Activated CD4-positive, alpha-beta T cell treated with anti-CD3 and anti-CD28 coated beads for 36 hours (primary cell): ENCODE results near the gene ULK1. TPM values are rescaled to one million over a fixed set of nuclear protein-coding genes. Genes with fewer than 3 reads are reported as not detected.
A peak's percentile ranks its signal among the peaks of the same experiment; 100 is the strongest.

ENCODE experiments used
- ATAC-seq: fragments of 200-7000 bp; cut with Tn5 transposase; one replicate; pipeline ENCODE4 v1.10.0; 2021; ENCODE audit warnings: mild to moderate bottlenecking, moderate library complexity
- CTCF ChIA-PET: fragments of 350-600 bp; sonication (Branson Sonifier 250); formaldehyde crosslinking; loops from one replicate; lab custom pipeline; 2021; ENCODE audit warnings: antibody characterized with exemption; lab: Charles Lee
- POLR2A ChIA-PET: fragments of 350-600 bp; sonication (Branson Sonifier 250); formaldehyde crosslinking; loops from one replicate; lab custom pipeline; 2021; ENCODE audit warnings: antibody characterized with exemption, inconsistent platforms; lab: Charles Lee
- DNase-seq: peaks from one replicate; pipeline ENCODE4 v3.0.0-alpha.2; 2020
- H3K27ac Mint-ChIP-seq: one replicate; pipeline ENCODE4 v1.8.0; 2021; ENCODE audit warnings: mixed read lengths
- H3K27me3 Mint-ChIP-seq: one replicate; pipeline ENCODE4 v1.8.0; 2021; ENCODE audit warnings: mixed read lengths
- H3K36me3 Mint-ChIP-seq: one replicate; pipeline ENCODE4 v1.8.0; 2021; ENCODE audit warnings: low read depth, mixed read lengths
- H3K4me1 Mint-ChIP-seq: one replicate; pipeline ENCODE4 v1.8.0; 2021; ENCODE audit warnings: mixed read lengths
- H3K4me3 Mint-ChIP-seq: one replicate; pipeline ENCODE4 v1.8.0; 2021; ENCODE audit warnings: mild to moderate bottlenecking, moderate library complexity, mixed read lengths
- H3K9me3 Mint-ChIP-seq: one replicate; pipeline ENCODE4 v1.8.0; 2021; ENCODE audit warnings: low read depth, mixed read lengths
- intact Hi-C, 2 experiments: fragments of 100-400 bp; cut with DNase I in 1 of 2; cut with micrococcal nuclease in 1 of 2; formaldehyde crosslinking; loops; one replicate each; pipeline versions ENCODE4 v1.14.2 to v1.15.1; 2022 to 2024; cut with DNase I, micrococcal nuclease
- total RNA-seq, 2 experiments: library from RNA; stranded (reverse); gene quantifications; one replicate each; pipeline ENCODE4 v1.2.3, GENCODE V29; 2021

Gene ULK1
- total RNA-seq, 2 experiments from 2014 or later: 12.9 to 14.4 TPM

DNA sequence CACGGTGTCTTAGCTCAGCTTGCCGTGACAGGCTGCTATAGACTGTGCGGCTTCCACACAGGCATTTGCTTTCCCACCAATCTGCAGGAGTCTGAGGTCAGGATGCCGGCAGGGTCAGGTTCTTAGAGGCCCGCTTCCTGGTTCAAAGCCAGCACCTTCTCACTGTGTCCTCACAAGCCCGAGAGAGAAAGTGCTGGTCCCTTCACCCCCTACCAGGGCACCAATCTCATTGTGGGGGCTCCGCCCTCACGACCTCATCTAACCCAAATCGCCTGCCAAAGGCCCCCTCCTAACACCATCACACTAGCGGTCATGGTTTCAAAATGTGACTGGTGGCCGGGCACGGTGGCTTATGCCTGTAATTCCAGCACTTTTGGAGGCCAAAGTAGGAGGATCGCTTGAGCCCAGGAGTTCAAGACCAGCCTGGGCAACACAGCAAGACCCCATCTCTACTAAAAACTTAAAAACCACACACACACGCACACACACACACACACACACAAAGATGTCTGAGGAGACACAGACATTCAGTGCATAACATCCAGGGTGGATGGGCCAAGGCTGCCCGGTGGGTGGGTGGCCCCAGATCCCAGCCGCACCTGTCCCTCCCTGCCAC lies 39.5 kb upstream of the ULK1 start:
- ATAC-seq: no peak
- CTCF ChIA-PET: no interaction called here

DNA sequence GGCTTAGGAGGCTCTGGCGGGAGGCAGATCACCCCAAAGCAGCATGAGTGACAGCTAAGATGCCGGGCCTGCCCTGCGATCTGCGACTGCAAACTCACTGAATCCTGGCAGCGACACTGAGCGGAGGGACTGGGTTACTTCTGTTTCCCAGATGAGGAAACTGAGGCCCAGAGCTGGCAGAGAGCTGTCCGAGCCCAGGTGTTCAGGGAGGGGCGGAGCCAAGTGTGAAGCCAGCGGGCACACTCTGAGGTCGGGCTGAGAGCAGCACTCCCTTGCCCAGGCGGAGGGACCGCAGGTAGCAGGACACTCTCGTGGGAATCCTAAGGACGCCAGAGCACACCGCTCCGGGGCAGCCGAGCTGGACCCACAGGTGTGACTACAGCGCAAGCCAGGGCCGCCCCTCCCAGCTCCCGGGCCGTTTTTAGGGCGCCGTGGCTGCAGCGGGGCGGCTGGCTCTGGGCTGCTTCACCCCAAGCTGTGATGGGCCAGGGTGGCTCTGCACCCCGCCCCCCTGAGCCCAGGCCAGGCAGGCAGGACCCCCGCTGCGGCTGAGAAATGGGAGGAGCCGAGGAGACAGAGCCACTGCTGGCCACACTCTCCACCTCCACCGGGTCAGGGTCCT lies 38.8 kb upstream of the ULK1 start:
- H3K27me3 Mint-ChIP-seq: peaks cover 5% of the 10 kb centered on the region
- DNase-seq: no peak
- H3K4me3 Mint-ChIP-seq: no peak overlapping the region
- H3K36me3 Mint-ChIP-seq: no peaks in the 10 kb centered on the region
- no peak overlapping the region for H3K27ac Mint-ChIP-seq
- ATAC-seq: no peak
- H3K9me3 Mint-ChIP-seq: no peaks in the 10 kb centered on the region
- intact Hi-C loops: no loop called here
- H3K4me1 Mint-ChIP-seq: peaks cover 2% of the 10 kb centered on the region
- CTCF ChIA-PET: no interaction called here
- POLR2A ChIA-PET: no interaction called here

More for the DNA sequence above, 39.5 kb upstream of the ULK1 start:
- Mint-ChIP-seq H3K27ac (no peak overlapping the region), H3K4me1 (no peaks in the 10 kb centered on the region), H3K4me3 (no peak overlapping the region), H3K36me3 (no peaks in the 10 kb centered on the region), H3K9me3 (no peaks in the 10 kb centered on the region), H3K27me3 (peaks cover 5% of the 10 kb centered on the region)
- POLR2A ChIA-PET: no interaction called here
- DNase-seq: no peak
- intact Hi-C loops: no loop called here

DNA sequence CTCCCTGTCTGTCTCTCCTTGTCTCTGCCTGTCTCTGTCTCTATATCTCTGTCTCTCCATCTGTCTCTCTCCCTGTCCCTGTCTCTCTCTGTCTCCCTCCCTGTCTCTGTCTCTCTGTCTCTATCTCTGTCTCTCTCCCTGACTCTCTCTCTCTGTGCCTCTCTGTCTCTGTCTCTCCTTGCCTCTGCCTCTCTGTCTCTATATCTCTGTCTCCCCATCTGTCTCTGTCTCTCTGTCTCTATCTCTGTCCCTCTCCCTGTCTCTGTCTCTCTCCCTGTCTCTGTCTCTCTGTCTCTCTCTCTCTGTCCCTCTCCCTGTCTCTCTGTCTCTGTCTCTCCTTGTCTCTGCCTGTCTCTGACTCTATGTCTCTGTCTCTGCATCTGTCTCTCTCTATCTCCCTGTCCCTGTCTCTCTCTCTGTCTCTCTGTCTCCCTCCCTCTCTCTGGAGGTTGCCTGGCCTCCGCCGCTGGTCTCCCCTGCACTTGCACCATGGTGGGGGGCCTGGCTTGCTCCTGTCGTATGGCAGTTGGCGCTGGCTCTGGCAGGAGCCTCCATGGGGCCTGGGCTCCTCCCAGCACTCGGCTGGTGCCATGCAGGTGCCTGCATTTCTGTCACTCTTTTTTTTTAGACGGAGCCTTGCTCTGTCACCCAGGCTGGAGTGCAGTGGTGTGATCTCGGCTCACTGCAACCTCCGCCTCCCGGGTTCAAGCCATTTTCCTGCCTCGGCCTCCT lies 37.9 kb upstream of the ULK1 start:
- no peaks in the 10 kb centered on the region for H3K9me3 Mint-ChIP-seq
- no peak overlapping the region for H3K4me3 Mint-ChIP-seq
- peaks cover 2% of the 10 kb centered on the region for H3K4me1 Mint-ChIP-seq
- ATAC-seq: no peak
- intact Hi-C loops: no loop called here
- peaks cover 5% of the 10 kb centered on the region for H3K27me3 Mint-ChIP-seq
- POLR2A ChIA-PET: no interaction called here
- CTCF ChIA-PET: no interaction called here
- H3K36me3 Mint-ChIP-seq: no peaks in the 10 kb centered on the region
- DNase-seq: no peak
- H3K27ac Mint-ChIP-seq: no peak overlapping the region

DNA sequence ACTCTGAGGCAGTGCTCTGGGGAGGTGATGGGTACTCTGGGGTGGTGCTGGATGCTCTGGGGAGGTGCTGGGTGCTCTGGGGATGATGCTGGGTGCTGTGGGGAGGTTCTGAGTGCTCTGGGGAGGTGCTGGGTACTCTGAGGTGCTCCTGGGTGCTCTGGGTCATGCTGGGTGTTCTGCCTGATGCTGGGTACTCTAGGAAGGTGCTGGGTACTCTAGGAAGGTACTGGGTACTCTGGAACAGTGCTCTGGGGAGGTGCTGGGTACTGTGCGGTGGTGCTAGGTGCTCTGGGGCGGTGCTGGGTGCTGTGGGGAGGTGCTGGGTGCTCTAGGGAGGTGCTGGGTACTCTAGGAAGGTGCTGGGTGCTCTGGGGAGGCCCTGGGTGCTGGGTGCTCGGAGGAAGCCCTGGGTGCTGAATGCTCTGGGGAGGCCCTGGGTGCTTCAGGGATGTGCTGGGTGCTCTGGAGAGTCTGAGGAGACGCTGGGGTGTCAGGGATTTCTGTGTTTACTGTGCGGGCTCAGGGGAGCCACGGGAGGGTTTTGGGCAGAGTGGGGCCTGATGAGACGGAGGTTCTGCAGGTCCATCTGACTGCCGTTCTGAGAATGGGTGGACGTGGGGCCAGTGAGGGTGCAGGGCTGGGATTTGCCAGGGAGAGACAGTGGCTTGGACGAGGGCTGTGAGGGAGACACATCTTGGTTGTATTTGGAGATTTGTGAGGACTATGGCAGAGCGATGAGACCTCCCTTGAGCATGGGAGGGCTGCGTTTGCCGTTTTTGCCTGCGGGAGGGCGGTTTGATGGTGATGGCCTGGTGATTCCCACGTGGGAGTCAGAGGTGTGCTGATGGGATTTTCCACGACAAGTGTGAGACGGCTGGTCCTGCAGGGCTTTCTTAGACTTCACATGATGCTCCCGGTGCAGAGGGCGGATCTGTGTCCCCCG lies 36.2 kb upstream of the ULK1 start:
- H3K36me3 Mint-ChIP-seq: no peaks in the 10 kb centered on the region
- ChIA-PET CTCF (no interaction called here), POLR2A (no interaction called here)
- DNase-seq (no peak), ATAC-seq (no peak)
- peaks cover 2% of the 10 kb centered on the region for H3K4me1 Mint-ChIP-seq
- no peak overlapping the region for H3K4me3 Mint-ChIP-seq
- H3K27ac Mint-ChIP-seq: no peak overlapping the region
- intact Hi-C loops: no loop called here
- peaks cover 5% of the 10 kb centered on the region for H3K27me3 Mint-ChIP-seq
- no peaks in the 10 kb centered on the region for H3K9me3 Mint-ChIP-seq

DNA sequence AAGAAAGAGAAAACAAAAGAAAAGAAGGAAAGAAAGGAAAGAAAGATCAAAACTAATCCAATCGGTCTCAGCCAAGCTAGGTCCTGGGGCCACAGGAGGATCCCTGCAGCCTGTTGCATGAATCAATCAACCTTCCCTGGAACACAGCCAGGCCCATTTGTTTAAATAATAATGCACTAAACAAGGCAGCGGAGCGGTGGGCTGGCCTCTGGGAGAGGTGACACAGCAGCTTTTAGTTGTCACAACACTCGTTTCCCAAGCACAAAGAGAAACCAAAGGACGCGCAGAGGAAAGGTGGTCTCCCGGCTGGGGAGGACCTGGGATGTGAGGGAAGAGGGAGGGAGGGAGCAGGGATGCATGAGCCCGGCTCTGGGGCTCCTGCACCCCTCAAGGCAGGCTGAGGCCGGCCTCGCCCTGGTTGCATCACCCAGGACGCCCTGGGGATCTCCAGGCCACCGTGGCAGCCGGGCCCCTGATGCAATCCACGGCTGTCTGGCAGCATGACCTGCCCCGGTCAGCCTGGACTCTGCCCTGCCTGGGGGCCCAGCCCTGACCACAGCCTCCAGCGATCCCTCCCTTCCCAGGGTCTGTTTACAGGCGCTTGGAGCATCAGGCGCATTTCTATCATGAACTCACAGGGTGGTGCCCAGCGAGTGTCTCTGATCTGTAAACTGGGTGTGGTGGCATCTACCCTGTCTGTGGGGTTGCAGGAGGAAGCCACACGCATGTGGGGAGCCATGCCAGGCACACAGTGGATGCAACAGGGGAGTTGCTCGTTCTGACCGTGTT lies 33.8 kb upstream of the ULK1 start:
- ChIA-PET POLR2A (no interaction called here), CTCF (no interaction called here)
- H3K27me3 Mint-ChIP-seq: peaks cover 5% of the 10 kb centered on the region
- peak; percentile 18 for DNase-seq
- no peaks in the 10 kb centered on the region for H3K9me3 Mint-ChIP-seq
- intact Hi-C loops: no loop called here
- H3K4me3 Mint-ChIP-seq: no peak overlapping the region
- H3K27ac Mint-ChIP-seq: peak overlapping the region; percentile 4
- peak; percentile 36 for ATAC-seq
- H3K4me1 Mint-ChIP-seq: peaks cover 2% of the 10 kb centered on the region
- no peaks in the 10 kb centered on the region for H3K36me3 Mint-ChIP-seq

DNA sequence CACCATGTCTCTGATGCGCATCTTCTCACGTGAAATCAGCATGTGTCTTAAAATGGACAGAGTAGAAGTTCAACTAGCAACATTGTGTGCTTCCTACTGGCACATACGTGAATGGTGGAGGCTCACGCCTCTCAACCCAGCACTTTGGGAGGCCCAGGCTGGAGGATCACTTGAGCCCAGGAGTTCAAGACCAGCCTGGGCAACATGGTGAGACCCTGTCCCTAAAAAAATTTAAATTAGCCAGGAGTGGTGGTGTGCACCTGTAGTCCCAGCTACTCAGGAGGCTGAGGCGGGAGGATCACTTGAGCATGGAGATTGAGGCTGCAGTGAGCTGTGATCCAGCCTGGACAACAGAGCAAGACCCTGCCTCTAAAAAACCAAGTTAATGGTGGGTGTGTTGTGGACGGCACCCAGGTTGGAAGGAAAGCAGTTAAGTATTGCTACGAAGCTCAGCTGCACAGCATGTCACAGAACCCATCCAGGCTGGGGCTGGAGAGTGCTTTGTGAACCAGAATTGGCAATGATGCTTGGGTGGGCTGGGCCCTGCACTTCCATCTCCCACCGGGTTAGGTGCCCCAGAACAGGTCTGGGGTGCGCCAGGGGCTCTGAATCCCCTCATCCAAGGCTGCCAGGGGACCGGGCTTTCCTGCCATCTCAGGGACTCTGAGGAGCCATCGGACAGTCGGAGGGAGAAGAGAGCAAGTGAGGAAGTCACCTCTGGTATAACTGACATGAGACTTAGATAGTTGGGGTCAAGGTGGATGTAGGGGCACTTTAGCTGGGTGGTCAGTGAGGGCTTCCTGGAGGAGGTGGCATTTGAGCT lies 33.0 kb upstream of the ULK1 start:
- ATAC-seq (no peak), DNase-seq (no peak)
- CTCF ChIA-PET: no interaction called here
- Mint-ChIP-seq H3K27me3 (peaks cover under 1% of the 10 kb centered on the region), H3K4me1 (peaks cover 2% of the 10 kb centered on the region), H3K4me3 (no peak overlapping the region), H3K27ac (peak overlapping the region; percentile 4), H3K9me3 (no peaks in the 10 kb centered on the region), H3K36me3 (no peaks in the 10 kb centered on the region)
- POLR2A ChIA-PET: no interaction called here
- intact Hi-C loops: no loop called here

DNA sequence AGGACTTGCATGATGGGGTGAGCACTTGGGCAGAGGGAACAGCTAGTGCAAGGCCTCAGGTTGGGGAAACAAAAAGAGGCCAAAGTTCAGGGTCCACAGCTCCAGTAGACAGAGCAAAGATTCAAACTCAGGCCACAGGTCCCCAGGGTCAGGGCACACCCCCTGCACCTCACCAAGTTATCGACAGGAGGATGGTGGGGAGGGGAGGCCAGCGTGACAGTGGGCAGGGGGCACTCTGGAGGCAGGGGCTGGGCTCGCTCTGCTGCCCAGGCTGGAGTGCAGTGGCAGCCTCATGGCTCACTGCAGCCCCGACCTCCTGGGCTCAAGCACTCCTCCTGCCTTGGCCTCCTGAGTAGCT lies 32.4 kb upstream of the ULK1 start:
- ChIA-PET POLR2A (no interaction called here), CTCF (no interaction called here)
- intact Hi-C loops: no loop called here
- DNase-seq (no peak), ATAC-seq (no peak)
- H3K4me1 Mint-ChIP-seq: peaks cover 2% of the 10 kb centered on the region
- H3K9me3 Mint-ChIP-seq: no peaks in the 10 kb centered on the region
- H3K27me3 Mint-ChIP-seq: no peaks in the 10 kb centered on the region
- H3K4me3 Mint-ChIP-seq: no peak overlapping the region
- H3K36me3 Mint-ChIP-seq: no peaks in the 10 kb centered on the region
- no peak overlapping the region for H3K27ac Mint-ChIP-seq

DNA sequence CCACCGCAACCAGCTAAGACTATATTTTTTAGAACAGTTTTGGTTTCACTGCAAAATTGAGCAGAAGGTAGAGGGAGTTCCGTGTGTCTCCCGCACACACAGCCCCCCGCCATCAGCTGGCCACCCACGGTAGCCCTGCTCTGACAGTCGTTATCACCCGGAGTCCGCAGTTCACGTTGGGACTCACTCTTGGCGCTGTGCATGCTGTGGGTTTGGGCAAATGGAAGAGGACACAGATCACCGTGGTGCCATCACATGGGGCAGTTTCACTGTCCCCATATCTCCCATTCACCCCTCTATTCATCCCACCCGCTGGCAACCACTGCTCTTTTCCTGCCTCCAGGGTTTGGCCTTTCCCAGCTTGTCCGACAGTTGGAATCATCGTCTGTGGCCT lies 31.8 kb upstream of the ULK1 start:
- Mint-ChIP-seq H3K27me3 (no peaks in the 10 kb centered on the region), H3K36me3 (no peaks in the 10 kb centered on the region), H3K4me3 (no peak overlapping the region), H3K9me3 (no peaks in the 10 kb centered on the region), H3K4me1 (peaks cover 2% of the 10 kb centered on the region), H3K27ac (no peak overlapping the region)
- ChIA-PET CTCF (no interaction called here), POLR2A (no interaction called here)
- DNase-seq: no peak
- no peak for ATAC-seq
- intact Hi-C loops: no loop called here

DNA sequence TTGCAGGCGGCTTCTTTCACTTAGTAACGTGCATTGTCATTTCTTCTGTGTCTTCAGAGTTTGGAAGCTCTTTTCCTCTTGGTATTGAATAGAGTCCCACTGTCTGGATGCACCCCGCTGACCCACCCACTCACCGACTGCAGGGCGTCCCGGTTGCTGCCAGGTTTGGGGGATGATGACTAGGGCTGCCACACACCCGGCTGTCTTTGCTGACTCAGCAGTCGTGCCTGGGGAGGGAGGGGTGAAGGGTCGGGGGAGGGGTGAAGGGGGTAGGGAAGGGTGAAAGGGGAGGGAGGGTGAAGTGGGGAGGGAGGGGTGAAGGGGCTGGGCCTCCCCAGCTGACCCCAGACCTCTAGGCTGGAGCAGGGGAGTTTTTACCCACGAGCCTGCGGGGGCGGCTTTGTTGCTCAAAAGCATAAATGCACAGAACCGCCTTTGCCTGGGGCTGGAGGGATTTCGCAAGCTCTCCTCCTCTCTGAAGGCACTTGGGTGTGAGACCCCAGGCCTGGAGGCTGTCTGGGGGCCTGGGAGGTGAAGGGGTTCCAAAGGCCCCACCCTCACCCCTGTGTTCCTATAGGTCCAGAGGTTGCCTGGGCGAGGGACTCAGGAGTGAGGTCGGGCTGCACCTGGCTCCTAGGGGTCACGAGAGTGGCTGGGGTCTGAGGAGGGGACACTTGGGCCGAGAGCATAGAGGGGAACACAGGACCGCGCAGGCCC lies 31.3 kb upstream of the ULK1 start:
- no peak for DNase-seq
- POLR2A ChIA-PET: no interaction called here
- no peaks in the 10 kb centered on the region for H3K27me3 Mint-ChIP-seq
- intact Hi-C loops: no loop called here
- no peaks in the 10 kb centered on the region for H3K9me3 Mint-ChIP-seq
- H3K27ac Mint-ChIP-seq: no peak overlapping the region
- ATAC-seq: no peak
- H3K4me3 Mint-ChIP-seq: no peak overlapping the region
- CTCF ChIA-PET: no interaction called here
- no peaks in the 10 kb centered on the region for H3K36me3 Mint-ChIP-seq
- H3K4me1 Mint-ChIP-seq: peaks cover 2% of the 10 kb centered on the region

DNA sequence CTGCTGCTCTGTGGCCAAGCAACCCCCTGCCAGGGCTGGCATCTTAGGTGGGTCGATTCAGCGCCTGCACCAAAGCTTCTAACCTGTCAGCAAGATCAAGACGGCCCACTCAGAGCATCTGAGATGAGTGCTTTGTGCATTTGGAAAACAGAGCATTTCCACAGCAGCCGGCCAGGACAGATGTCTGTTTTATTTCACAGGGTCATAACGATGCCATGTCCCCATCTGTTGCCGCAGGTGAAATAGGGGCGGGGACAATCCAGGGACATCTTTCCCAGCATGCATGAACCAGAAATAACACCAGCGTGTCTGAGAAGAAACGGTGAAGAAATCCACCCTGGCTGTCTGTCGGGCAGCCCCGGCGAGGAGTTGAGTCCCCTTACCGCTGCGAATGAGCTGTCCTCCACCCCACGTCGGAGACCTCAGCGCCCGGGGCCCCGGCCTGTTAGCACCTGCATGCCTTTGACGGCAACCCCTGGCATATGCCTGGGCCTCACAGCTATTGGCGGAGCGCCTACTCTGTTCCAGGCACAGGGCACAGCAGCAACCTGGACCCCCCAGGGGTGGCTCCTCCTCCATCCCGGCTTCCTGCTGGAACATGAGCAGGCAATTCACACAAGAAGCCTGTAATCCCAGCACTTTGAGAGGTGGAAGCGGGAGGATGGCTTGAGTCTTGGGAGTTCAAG lies 30.6 kb upstream of the ULK1 start:
- DNase-seq (no peak), ATAC-seq (no peak)
- Mint-ChIP-seq H3K27ac (no peak overlapping the region), H3K27me3 (no peaks in the 10 kb centered on the region), H3K4me1 (peaks cover 2% of the 10 kb centered on the region), H3K9me3 (no peaks in the 10 kb centered on the region), H3K4me3 (no peak overlapping the region), H3K36me3 (no peaks in the 10 kb centered on the region)
- CTCF ChIA-PET: no interaction called here
- POLR2A ChIA-PET: no interaction called here
- intact Hi-C loops: no loop called here
